Activated T-cell treated with anti-CD3 and anti-CD28 coated beads for 1 hour (primary cell): ENCODE measurements around the gene MIER2.
A peak's percentile ranks its signal among the peaks of the same experiment; 100 is the strongest.
"Not testable (repeated sequence)": the region's sequence is repeated elsewhere in the genome, so short reads cannot be mapped to it uniquely, and the experiment has no call there.

Source experiments
- DNase-seq: peaks from one replicate; pipeline ENCODE4 v3.0.0-alpha.2; 2020; ENCODE audit warnings: low read depth

Gene MIER2, protein sequence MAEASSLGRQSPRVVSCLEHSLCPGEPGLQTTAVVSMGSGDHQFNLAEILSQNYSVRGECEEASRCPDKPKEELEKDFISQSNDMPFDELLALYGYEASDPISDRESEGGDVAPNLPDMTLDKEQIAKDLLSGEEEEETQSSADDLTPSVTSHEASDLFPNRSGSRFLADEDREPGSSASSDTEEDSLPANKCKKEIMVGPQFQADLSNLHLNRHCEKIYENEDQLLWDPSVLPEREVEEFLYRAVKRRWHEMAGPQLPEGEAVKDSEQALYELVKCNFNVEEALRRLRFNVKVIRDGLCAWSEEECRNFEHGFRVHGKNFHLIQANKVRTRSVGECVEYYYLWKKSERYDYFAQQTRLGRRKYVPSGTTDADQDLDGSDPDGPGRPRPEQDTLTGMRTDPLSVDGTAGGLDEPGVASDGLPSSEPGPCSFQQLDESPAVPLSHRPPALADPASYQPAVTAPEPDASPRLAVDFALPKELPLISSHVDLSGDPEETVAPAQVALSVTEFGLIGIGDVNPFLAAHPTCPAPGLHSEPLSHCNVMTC

GRCh38 chr19:344625-345319, at the start of gene MIER2:
TSS of gene MIER2 (minus strand) at chr19:344796. CDS start at chr19:344782, 14 bp downstream.
- DNase-seq: peak; percentile 90

GRCh38 chr19:393560-393959, 49.0 kb upstream of the MIER2 start:
- not testable (repeated sequence) for DNase-seq

DNA sequence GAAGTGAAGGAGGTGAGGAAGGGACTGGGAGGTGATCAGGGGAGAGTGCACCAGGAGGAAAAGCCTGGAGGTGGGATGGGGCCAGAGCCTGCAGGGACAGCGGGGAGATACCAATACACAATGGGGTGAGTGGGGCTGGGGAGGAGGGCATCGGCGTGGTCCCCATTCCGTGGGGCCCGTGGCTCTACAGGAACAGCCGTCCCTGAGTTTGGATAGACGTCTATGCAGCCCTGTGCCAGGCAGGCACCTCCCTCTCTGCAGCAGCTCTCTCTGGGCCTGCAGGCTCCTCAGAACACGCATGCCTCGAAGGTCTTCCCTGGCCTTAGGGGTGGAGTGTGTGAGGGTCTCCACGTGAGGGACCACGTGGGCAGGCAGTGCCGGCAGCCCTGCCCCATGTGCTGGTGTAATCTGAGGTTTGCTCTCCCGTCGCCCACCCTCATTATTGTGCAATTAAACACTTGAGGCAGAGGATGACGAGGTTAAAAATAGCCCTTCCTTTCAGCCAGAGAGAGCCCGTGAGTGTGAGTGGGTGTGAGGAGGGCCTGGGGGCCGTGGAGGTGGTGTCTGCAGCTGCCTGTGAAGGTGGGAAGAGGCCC, 47.9 kb upstream of the MIER2 start:
- DNase-seq: no peak

DNA sequence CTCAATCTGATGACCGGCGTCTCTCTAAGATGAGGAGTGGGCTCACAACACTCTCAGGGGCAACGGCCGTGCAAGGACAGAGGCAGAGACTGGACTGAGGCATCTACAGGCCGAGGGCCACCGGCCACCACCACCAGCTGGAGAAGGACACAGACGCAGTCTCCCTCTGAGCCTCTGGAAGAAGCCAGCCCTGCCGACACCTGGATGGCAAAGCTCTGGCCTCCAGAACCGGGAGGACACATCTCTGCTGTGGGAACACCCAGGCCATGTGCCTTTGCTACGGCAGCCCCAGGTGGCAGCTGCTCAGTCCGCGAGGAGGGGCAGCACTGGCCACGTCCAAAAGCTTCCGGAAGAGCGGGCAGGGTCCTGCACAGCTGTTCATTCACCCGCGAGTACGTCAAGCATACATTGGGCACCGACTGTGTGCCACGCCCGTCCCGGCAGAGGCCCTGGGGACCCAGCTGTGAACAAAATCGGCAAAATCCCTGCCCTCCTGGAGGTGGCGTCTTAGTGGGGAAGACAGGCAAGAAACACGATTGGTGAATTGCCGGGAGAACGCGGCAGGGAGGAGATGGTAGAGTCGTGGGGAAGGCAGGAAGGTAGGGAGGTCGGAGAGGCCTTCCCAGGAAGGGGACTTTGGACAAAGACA, 47.3 kb upstream of the MIER2 start:
- no peak for DNase-seq

DNA sequence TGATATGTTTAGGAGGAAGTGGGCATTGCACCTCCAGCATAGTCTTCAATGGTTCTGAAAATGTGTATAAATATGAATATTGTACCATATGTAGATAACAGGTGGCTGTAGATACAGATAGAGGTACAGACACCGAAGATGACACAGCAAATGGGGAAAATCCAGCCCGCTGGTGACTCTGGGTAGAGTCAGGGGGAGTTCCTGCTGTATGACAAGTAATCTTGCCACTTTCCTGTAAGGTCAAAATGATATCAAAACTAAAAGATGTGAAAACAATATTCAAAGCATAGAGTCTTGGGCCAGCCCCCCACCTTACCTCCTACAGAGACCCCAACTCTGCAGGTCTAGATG, 46.6 kb upstream of the MIER2 start:
- no peak for DNase-seq

- no peak for DNase-seq
These were observed 46.0 kb upstream of the MIER2 start for GRCh38 chr19:390386-391206.

DNA sequence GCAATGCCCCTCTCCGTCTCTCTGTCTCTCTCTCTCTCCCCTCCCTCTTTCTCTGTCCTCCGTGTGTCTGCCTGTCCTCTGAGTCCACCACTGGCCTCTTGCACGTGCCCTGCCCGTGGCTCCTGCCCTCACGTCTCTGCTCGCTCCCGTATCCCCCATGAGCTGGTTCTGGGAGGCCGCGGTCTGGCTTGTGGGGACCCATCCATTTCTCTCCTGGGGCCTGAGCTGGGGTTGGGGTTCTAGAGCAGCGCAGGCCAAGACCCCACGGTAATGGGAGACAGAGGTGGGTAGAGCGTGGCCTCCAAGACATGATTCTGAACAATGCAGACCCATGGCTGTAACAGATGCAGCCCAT, 45.3 kb upstream of the MIER2 start:
- DNase-seq: no peak

DNA sequence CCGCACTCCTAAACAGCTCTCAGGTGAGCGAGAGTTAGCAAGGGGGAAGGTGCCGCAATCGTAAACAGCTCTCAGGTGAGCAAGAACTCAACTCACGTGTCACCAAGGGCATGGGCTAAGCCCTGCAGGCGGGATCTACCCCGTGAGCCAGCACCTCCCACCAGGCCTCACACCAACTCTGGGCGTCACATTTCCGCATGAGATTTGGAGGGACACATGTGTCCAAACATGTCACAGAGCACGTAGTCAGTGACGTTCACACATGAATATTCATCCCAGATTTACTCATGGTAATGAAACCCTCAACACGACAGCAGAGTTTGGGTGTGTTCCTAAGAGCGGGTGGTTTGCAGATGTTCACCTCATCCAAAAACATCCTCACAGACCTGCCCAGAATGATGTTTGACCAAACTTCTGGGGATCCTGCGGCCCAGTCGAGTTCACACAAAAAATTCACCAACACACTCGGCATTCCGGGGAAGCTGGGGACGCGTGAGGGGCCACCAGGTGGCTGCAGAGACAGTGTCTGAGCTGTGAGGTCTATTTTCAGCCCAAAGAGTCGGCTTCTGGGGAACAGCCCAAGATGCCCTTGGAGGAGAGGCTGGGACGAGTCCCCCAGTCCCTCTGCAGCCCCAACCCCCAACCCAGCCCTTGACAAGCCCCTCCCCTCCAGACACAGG, 44.8 kb upstream of the MIER2 start:
- no peak for DNase-seq

DNA sequence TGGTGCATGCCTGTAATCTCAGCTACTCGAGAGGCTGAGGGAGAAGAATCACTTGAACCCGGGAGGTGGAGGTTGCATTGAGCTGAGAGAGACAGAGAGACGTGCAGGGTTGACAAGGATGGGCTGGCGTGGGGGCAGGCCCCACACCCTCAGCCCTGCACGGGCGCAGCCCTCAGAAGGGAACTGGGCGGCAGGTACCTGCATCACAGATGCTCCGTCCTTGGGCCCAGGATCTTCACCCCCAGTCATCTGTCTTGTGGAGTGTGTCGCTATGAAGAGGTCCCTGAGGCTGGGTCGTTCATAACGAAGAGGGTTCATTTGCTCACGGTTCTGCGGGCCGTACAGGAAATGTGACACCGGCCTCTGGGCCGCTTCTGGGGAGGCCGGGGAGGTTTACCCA, 44.1 kb upstream of the MIER2 start:
- DNase-seq: no peak

- DNase-seq: no peak
These were observed 43.2 kb upstream of the MIER2 start for GRCh38 chr19:387777-388176.

- DNase-seq: not testable (repeated sequence)
These were observed 42.2 kb upstream of the MIER2 start for GRCh38 chr19:386632-387301.

- not testable (repeated sequence) for DNase-seq
These were observed 41.6 kb upstream of the MIER2 start for GRCh38 chr19:386189-386588.

- no peak for DNase-seq
These were observed 40.2 kb upstream of the MIER2 start for GRCh38 chr19:384799-385169.

- DNase-seq: no peak
These were observed 39.6 kb upstream of the MIER2 start for GRCh38 chr19:383922-384798.

DNA sequence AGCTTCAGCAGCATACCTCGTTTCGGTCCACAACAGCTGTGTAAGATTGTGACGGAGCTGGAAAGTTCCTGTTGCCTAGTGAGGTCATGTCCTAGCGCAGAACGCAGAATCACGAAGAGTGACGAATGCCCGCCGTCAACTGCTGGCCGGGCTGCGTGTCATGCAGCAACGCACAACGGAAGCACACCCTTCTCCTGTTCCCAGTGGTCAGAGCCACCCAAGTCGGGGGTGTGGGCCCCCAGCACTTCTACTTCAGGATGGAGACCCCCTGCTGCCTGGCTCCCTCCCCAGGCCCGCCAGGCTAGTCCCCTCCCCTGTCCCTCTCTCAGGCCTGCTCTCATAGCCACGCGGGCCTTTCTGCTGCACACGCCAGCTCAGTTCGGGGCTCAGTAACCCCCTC, 38.4 kb upstream of the MIER2 start:
- DNase-seq: no peak

GRCh38 chr19:382578-382977, 38.0 kb upstream of the MIER2 start:
- not testable (repeated sequence) for DNase-seq

DNA sequence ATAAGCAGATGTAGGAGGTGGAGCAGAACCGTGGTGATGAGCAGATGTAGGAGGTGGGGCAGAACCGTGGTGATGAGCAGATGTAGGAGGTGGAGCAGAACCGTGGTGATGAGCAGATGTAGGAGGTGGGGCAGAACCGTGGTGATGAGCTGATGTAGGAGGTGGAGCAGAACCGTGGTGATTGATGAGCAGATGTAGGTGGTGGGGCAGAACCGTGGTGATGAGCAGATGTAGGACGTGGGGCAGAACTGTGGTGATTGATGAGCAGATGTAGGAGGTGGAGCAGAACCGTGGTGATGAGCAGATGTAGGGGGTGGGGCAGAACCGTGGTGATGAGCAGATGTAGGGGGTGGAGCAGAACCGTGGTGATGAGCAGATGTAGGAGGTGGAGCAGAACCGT, 37.3 kb upstream of the MIER2 start:
- not testable (repeated sequence) for DNase-seq

GRCh38 chr19:380618-381219, 36.1 kb upstream of the MIER2 start:
- DNase-seq: not testable (repeated sequence)

GRCh38 chr19:379796-380195, 35.2 kb upstream of the MIER2 start:
- no peak for DNase-seq
